Measurements from ENCODE around the gene ARPP19. TPM values are rescaled to one million over a fixed set of nuclear protein-coding genes. Genes with fewer than 3 reads are reported as not detected.

ARPP19 gene
- total and polyA plus RNA-seq, 10 of the 15 experiments (the other 5 are each of a cell fraction or from before 2014, with no cell fraction given), result 77.2 to 167 (median 121) TPM

DNA sequence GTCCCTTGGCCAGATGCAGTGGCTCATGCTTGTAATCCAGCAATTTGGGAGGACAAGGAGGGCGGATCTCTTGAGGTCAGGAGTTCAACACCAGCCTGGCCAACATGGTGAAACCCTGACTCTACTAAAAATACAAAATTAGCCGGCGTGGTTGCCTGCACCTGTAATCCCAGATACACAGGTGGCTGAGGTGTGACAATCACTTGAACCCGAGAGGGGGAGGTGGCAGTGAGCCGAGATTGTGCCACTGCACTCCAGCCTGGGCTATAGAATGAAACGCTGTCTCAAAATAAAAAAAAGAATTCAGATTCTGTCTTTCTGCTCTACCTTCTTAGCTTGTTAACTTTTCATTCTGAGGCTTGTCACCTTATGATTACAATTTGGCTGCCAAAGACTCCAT is 62.3 kb downstream of the ARPP19 start:
- H3K4me1 ChIP-seq (ENCODE audit: control insufficient read depth, insufficient read depth, low read length), result peaks cover 6% of the 10 kb centered on the region
- ChIA-PET RAD21 (ENCODE audit: unreplicated experiment) (no interaction called here), SMC1A (ENCODE audit: uncharacterized antibody, unreplicated experiment) (interaction anchor here (0.9 to 4.9 kb wide), 4 partner anchors 8 to 52 kb away, joined by 3 to 24 read pairs (median 4); no protein-coding TSS in a partner anchor), CTCF (no interaction called here), POLR2A (no interaction called here)
- peaks cover 16% of the 10 kb centered on the region for H3K79me2 ChIP-seq (ENCODE audit: control insufficient read depth, insufficient read depth, low read length)
- FAIRE-seq (no peak), DNase-seq (ENCODE audit: low read depth, low spot score) (no peak), ATAC-seq (no peak)
- intact Hi-C loops (cut with micrococcal nuclease; ENCODE audit: unreplicated experiment) (no loop called here), in situ Hi-C loops (cut with MboI) (no loop called here)
- no peak overlapping the region for H3K4me2 ChIP-seq (ENCODE audit: control insufficient read depth, insufficient read depth)
- no peaks in the 10 kb centered on the region for H4K20me1 ChIP-seq (ENCODE audit: control insufficient read depth, insufficient read depth)
- no peaks in the 10 kb centered on the region for H3K27me3 ChIP-seq (replicated peaks in 1 of 2; ENCODE audit: control insufficient read depth in 2 of 2, insufficient read depth in 2 of 2, low read length in 1 of 2)
- 49% methylated on average over 6 of the region's 6 CpGs for WGBS (ENCODE audit: insufficient coverage, insufficient replicate concordance, low lambda C conversion rate, missing lambda C conversion rate)
- no TSS peak for BruUV-seq (replicated peaks)
- no peak overlapping the region for H3K9ac ChIP-seq (ENCODE audit: control insufficient read depth, insufficient read depth, low read length)
- TF ChIP-seq, protein P1, sequence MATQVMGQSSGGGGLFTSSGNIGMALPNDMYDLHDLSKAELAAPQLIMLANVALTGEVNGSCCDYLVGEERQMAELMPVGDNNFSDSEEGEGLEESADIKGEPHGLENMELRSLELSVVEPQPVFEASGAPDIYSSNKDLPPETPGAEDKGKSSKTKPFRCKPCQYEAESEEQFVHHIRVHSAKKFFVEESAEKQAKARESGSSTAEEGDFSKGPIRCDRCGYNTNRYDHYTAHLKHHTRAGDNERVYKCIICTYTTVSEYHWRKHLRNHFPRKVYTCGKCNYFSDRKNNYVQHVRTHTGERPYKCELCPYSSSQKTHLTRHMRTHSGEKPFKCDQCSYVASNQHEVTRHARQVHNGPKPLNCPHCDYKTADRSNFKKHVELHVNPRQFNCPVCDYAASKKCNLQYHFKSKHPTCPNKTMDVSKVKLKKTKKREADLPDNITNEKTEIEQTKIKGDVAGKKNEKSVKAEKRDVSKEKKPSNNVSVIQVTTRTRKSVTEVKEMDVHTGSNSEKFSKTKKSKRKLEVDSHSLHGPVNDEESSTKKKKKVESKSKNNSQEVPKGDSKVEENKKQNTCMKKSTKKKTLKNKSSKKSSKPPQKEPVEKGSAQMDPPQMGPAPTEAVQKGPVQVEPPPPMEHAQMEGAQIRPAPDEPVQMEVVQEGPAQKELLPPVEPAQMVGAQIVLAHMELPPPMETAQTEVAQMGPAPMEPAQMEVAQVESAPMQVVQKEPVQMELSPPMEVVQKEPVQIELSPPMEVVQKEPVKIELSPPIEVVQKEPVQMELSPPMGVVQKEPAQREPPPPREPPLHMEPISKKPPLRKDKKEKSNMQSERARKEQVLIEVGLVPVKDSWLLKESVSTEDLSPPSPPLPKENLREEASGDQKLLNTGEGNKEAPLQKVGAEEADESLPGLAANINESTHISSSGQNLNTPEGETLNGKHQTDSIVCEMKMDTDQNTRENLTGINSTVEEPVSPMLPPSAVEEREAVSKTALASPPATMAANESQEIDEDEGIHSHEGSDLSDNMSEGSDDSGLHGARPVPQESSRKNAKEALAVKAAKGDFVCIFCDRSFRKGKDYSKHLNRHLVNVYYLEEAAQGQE (IDR thresholded peaks at IDR 0.05; ENCODE audit: low read depth, low read length), result no peak
- TF ChIP-seq, protein P2, sequence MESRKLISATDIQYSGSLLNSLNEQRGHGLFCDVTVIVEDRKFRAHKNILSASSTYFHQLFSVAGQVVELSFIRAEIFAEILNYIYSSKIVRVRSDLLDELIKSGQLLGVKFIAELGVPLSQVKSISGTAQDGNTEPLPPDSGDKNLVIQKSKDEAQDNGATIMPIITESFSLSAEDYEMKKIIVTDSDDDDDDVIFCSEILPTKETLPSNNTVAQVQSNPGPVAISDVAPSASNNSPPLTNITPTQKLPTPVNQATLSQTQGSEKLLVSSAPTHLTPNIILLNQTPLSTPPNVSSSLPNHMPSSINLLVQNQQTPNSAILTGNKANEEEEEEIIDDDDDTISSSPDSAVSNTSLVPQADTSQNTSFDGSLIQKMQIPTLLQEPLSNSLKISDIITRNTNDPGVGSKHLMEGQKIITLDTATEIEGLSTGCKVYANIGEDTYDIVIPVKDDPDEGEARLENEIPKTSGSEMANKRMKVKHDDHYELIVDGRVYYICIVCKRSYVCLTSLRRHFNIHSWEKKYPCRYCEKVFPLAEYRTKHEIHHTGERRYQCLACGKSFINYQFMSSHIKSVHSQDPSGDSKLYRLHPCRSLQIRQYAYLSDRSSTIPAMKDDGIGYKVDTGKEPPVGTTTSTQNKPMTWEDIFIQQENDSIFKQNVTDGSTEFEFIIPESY (IDR thresholded peaks at IDR 0.05), result no peak
- TF ChIP-seq MEF2B (IDR thresholded peaks at IDR 0.05; ENCODE audit: partially characterized antibody, poor library complexity, severe bottlenecking) (no peak), CEBPB (IDR thresholded peaks at IDR 0.05; ENCODE audit: borderline replicate concordance in 1 of 2, low read depth in 2 of 2, low read length in 2 of 2) (no peak), FOXM1 (IDR thresholded peaks at IDR 0.05; ENCODE audit: low read depth, low read length) (no peak), DPF2 (IDR thresholded peaks at IDR 0.05) (no peak)
- TF ChIP-seq, protein P3, sequence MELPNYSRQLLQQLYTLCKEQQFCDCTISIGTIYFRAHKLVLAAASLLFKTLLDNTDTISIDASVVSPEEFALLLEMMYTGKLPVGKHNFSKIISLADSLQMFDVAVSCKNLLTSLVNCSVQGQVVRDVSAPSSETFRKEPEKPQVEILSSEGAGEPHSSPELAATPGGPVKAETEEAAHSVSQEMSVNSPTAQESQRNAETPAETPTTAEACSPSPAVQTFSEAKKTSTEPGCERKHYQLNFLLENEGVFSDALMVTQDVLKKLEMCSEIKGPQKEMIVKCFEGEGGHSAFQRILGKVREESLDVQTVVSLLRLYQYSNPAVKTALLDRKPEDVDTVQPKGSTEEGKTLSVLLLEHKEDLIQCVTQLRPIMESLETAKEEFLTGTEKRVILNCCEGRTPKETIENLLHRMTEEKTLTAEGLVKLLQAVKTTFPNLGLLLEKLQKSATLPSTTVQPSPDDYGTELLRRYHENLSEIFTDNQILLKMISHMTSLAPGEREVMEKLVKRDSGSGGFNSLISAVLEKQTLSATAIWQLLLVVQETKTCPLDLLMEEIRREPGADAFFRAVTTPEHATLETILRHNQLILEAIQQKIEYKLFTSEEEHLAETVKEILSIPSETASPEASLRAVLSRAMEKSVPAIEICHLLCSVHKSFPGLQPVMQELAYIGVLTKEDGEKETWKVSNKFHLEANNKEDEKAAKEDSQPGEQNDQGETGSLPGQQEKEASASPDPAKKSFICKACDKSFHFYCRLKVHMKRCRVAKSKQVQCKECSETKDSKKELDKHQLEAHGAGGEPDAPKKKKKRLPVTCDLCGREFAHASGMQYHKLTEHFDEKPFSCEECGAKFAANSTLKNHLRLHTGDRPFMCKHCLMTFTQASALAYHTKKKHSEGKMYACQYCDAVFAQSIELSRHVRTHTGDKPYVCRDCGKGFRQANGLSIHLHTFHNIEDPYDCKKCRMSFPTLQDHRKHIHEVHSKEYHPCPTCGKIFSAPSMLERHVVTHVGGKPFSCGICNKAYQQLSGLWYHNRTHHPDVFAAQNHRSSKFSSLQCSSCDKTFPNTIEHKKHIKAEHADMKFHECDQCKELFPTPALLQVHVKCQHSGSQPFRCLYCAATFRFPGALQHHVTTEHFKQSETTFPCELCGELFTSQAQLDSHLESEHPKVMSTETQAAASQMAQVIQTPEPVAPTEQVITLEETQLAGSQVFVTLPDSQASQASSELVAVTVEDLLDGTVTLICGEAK (IDR thresholded peaks at IDR 0.05; ENCODE audit: borderline replicate concordance), result no peak
- H2AFZ ChIP-seq (ENCODE audit: control insufficient read depth, low read depth, low read length), result no peak overlapping the region
- no peak overlapping the region for H3K4me3 ChIP-seq
- no peak overlapping the region for H3K27ac ChIP-seq (ENCODE audit: control insufficient read depth, insufficient read depth)
- H3K36me3 ChIP-seq (ENCODE audit: control insufficient read depth in 2 of 2, insufficient read depth in 2 of 2, low read length in 1 of 2), result no peaks in the 10 kb centered on the region
- no peaks in the 10 kb centered on the region for H3K9me3 ChIP-seq (replicated peaks; ENCODE audit: control insufficient read depth, insufficient read depth, low read length)

Measured in GM12878 (cell line).